Measurements from ENCODE around the gene RNF25.

RNF25 gene

DNA sequence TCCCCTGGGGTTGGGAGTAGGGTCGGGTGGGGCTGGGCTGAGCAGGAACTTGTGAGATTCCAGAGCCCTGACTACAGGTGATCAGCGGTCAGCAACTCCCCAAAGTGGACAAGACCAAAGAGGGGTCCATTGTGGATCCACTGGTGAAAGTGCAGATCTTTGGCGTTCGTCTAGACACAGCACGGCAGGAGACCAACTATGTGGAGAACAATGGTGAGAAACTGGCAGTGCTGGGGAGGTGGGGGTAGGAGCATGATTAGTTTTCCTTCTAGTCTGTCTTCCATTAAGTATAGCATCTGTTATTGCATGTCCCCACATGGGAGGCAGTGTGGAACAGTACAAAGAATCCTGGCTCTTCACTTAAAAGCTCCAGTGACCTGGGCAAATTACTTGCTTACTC is 36.1 kb downstream of the RNF25 start:
- no peaks in the 10 kb centered on the region for H3K4me1 ChIP-seq
- no peak overlapping the region for H3K4me3 ChIP-seq (ENCODE audit: low read depth, low read length)
- no peaks in the 10 kb centered on the region for H3K9me3 ChIP-seq (ENCODE audit: control insufficient read depth, low read length)
- H3K4me2 ChIP-seq (ENCODE audit: low read length), result no peak overlapping the region
- peaks cover 4% of the 10 kb centered on the region for H3K79me2 ChIP-seq
- no peak overlapping the region for H3K27ac ChIP-seq
- TF ChIP-seq, protein P1, sequence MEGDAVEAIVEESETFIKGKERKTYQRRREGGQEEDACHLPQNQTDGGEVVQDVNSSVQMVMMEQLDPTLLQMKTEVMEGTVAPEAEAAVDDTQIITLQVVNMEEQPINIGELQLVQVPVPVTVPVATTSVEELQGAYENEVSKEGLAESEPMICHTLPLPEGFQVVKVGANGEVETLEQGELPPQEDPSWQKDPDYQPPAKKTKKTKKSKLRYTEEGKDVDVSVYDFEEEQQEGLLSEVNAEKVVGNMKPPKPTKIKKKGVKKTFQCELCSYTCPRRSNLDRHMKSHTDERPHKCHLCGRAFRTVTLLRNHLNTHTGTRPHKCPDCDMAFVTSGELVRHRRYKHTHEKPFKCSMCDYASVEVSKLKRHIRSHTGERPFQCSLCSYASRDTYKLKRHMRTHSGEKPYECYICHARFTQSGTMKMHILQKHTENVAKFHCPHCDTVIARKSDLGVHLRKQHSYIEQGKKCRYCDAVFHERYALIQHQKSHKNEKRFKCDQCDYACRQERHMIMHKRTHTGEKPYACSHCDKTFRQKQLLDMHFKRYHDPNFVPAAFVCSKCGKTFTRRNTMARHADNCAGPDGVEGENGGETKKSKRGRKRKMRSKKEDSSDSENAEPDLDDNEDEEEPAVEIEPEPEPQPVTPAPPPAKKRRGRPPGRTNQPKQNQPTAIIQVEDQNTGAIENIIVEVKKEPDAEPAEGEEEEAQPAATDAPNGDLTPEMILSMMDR (IDR thresholded peaks at IDR 0.05), result no peak
- H3K27me3 ChIP-seq (ENCODE audit: control insufficient read depth, insufficient read depth, low read length), result no peaks in the 10 kb centered on the region
- H3K9ac ChIP-seq, result no peak overlapping the region
- H3K36me3 ChIP-seq (ENCODE audit: control insufficient read depth, insufficient read depth, low read length), result no peaks in the 10 kb centered on the region
- H2AFZ ChIP-seq, result no peak overlapping the region

DNA sequence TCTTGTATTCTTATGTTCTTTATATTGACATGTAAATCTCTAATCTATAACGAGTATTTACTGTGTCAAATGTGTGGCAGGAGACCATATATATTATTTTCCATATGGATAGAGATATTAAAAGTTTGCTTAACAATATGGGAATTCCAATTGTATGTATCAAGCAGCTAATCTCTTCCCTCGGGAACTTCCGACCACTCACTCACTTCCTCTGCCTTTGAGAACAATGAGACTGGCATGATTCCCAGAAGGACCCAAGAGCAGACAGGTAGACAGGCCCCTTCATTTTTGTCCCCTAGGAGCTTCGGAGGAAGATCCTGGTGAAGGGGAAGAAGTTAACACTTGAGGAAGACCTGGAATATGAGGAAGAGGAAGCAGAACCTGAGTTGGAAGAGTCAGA is 40.0 kb downstream of the RNF25 start:
- no peaks in the 10 kb centered on the region for H3K36me3 ChIP-seq (ENCODE audit: control insufficient read depth, insufficient read depth, low read length)

DNA sequence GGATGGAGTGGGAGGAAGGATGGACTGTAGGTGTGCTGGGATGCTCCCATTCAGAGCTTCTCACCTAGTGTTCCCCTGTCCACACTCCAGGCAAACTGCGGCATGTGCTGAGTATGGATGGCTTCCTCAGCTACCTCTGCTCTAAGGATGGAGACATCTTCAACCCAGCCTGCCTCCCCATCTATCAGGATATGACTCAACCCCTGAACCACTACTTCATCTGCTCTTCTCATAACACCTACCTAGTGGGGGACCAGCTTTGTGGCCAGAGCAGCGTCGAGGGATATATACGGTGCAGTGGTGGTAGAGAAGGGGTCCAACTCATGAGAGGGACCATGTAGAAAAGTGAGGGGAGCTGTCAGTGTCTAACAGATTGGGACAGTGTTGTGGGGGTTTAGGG is 43.9 kb downstream of the RNF25 start:
- no peak overlapping the region for H3K4me2 ChIP-seq (ENCODE audit: low read length)
- TF ChIP-seq, protein P1 (IDR thresholded peaks at IDR 0.05), result no peak
- no peak overlapping the region for H3K9ac ChIP-seq
- H3K4me1 ChIP-seq, result peaks cover under 1% of the 10 kb centered on the region
- H3K4me3 ChIP-seq (ENCODE audit: low read depth, low read length), result no peak overlapping the region
- no peaks in the 10 kb centered on the region for H3K27me3 ChIP-seq (ENCODE audit: control insufficient read depth, insufficient read depth, low read length)
- no peaks in the 10 kb centered on the region for H3K36me3 ChIP-seq (ENCODE audit: control insufficient read depth, insufficient read depth, low read length)
- H3K9me3 ChIP-seq (ENCODE audit: control insufficient read depth, low read length), result no peaks in the 10 kb centered on the region
- no peak overlapping the region for H3K27ac ChIP-seq
- H3K79me2 ChIP-seq, result no peaks in the 10 kb centered on the region
- H2AFZ ChIP-seq, result no peak overlapping the region

More for the DNA sequence above, 40.0 kb downstream of the RNF25 start:
- H3K4me2 ChIP-seq (ENCODE audit: low read length), result no peak overlapping the region
- H3K4me1 ChIP-seq, result no peaks in the 10 kb centered on the region
- H3K79me2 ChIP-seq, result no peaks in the 10 kb centered on the region
- H2AFZ ChIP-seq, result no peak overlapping the region
- no peaks in the 10 kb centered on the region for H3K27me3 ChIP-seq (ENCODE audit: control insufficient read depth, insufficient read depth, low read length)
- TF ChIP-seq, protein P1 (IDR thresholded peaks at IDR 0.05), result no peak
- no peak overlapping the region for H3K9ac ChIP-seq
- no peak overlapping the region for H3K4me3 ChIP-seq (ENCODE audit: low read depth, low read length)
- H3K27ac ChIP-seq, result no peak overlapping the region
- H3K9me3 ChIP-seq (ENCODE audit: control insufficient read depth, low read length), result no peaks in the 10 kb centered on the region

DNA sequence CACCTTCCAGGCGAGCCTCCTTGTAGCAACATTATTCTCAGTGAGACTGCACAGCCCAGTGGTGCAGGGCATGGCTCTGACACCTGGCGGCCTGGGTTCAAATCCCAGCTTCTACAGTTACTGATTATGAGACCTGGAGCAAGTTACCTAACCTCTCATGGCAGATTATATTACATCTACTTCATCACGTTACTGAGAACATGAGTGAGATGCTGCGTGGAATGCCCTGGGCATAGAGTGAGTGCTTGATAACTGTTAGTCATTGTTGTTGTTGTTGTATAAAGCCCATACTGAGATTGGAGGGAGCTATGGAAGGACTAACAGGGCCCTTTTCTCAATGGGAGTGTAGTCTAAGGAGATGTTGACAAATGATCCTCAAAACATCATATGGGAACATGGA is 45.4 kb downstream of the RNF25 start:
- no peaks in the 10 kb centered on the region for H3K36me3 ChIP-seq (ENCODE audit: control insufficient read depth, insufficient read depth, low read length)
- H3K9ac ChIP-seq, result no peak overlapping the region

DNA sequence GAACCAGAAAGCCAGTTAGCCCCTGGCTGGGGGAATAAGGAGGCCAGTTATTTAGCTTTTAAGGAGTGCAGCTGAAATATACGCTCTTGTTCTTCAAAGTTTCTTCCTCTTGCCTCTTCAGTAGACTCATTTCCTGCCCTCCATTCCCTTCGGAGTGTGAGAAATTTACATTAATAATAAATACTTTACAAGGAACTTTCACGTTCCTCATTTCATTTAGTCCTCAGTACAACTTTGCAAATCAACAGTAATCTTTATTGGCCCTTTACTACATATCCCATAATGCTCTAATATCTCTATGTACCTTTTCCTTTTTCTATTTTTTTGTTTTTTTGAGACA is 48.5 kb downstream of the RNF25 start:
- Histone ChIP-seq H3K4me1 (peaks cover 5% of the 10 kb centered on the region), H3K9ac (no peak overlapping the region), H3K4me3 (ENCODE audit: low read depth, low read length) (no peak overlapping the region), H3K27me3 (ENCODE audit: control insufficient read depth, insufficient read depth, low read length) (no peaks in the 10 kb centered on the region), H3K79me2 (no peaks in the 10 kb centered on the region), H2AFZ (no peak overlapping the region), H3K27ac (no peak overlapping the region), H3K4me2 (ENCODE audit: low read length) (no peak overlapping the region), H3K9me3 (ENCODE audit: control insufficient read depth, low read length) (no peaks in the 10 kb centered on the region), H3K36me3 (ENCODE audit: control insufficient read depth, insufficient read depth, low read length) (no peaks in the 10 kb centered on the region)
- TF ChIP-seq, protein P1 (IDR thresholded peaks at IDR 0.05), result no peak

More for the DNA sequence above, 45.4 kb downstream of the RNF25 start:
- no peaks in the 10 kb centered on the region for H3K27me3 ChIP-seq (ENCODE audit: control insufficient read depth, insufficient read depth, low read length)
- no peak overlapping the region for H3K27ac ChIP-seq
- no peaks in the 10 kb centered on the region for H3K79me2 ChIP-seq
- TF ChIP-seq, protein P1 (IDR thresholded peaks at IDR 0.05), result no peak
- H3K4me3 ChIP-seq (ENCODE audit: low read depth, low read length), result no peak overlapping the region
- peaks cover 5% of the 10 kb centered on the region for H3K4me1 ChIP-seq
- no peak overlapping the region for H3K4me2 ChIP-seq (ENCODE audit: low read length)
- H2AFZ ChIP-seq, result no peak overlapping the region
- no peaks in the 10 kb centered on the region for H3K9me3 ChIP-seq (ENCODE audit: control insufficient read depth, low read length)

All from parathyroid adenoma (tissue), 2 donors.